NCI-H1105 treated with DMSO at 0.1 percent for 48 hours (cell line): ENCODE data around the gene DNAJC6.
"Not testable (repeated sequence)": the region's sequence is repeated elsewhere in the genome, so short reads cannot be mapped to it uniquely, and the experiment has no call there.

Experiments used
- DNase-seq: peaks from one replicate; lab custom pipeline; 2025; lab: John Stamatoyannopoulos, UW

The DNAJC6 gene

GRCh38 chr1:65309304-65310077 lies at the start of gene DNAJC6:
Gene DNAJC6 (plus strand): TSS chr1:65309543. CDS start chr1:65309746, 203 bp downstream.
- DNase-seq, result peak; percentile 79

DNA sequence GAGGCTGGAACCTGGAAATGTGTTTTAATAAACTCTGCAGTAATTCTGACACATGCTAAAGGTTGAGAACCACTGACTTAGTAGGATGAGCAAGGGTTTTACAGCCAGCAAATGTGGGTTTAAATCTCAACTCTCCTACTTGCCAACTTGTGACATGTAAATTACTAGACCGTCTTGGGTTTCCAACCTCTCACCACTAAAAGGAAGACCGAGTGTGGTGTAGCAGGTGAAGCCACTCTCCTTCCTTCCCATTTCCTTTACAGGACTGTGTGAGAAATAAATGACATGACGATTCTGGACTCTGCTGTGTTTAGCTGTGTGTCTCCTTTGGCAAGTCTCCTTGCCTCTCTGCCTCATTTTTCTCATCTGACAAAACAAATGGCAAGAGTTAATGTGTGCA lies 49.5 kb upstream of the DNAJC6 start:
- DNase-seq, result no peak

DNA sequence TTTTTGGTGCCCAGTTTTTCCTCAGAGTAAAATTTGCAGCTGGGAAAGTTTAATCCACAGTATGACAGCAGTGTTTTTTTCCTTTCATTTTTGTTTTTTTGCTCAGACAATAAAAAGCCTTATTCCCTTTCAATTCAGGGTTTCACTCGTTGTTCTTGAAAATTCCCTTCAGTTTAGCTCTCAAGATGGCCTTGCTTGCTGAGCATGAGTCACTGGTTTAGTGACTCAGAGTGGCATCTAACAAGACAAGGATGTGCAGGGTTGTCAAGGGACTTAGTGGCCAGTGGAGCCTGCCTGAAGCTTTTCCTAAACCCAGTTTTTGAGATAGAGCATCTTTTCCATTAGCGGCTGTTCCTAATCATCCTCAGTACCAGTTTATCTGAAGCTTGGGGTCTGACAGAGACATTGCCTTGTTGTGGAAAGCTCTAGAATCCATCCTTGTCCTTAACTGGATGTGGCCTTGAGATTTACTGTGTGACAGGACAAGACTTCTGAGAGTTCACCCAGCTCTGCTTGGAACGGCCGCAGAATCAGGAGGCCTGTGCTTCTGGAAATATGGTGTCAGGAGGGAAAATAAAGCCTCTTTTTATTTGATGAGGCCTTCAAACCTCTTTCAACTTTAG lies 48.4 kb upstream of the DNAJC6 start:
- DNase-seq, result no peak

GRCh38 chr1:65263286-65263685 lies 46.1 kb upstream of the DNAJC6 start:
- DNase-seq, result no peak

DNA sequence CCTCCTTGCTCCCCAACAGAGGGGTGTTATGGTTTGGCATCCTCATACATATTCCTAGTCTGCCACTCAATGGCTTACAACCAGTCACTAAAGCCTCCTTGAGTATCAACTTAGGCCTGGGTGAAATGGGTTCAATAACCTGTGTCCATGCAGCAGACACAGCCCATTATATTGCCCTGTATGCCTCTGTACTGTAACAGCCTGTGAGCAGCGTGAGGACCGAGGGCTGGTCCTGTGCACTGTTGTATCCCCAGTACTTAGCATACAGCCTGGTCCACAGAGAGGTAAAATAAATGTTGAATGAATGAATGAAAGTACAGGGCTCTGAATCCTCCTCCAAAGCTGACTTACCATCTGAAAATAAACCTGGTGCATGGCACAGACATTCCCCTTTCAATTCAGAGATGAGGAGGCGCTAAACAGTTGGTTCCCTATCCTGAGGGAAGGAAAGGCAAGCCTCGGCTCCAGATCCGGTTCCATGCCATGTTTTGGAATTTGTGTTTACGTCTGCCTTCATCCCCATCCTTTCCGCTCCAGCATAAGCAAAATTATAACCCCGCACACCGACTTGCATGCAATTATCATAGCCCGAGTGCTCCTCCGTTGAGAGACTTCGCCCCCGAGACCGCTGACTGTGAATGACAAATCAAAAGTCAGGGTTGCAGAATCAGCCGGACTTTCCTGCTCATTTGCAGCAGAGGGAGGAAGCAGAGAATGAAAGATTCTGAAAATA lies 45.0 kb upstream of the DNAJC6 start:
- peak; percentile 86 for DNase-seq

GRCh38 chr1:65265296-65265650 lies 44.1 kb upstream of the DNAJC6 start:
- DNase-seq, result no peak

DNA sequence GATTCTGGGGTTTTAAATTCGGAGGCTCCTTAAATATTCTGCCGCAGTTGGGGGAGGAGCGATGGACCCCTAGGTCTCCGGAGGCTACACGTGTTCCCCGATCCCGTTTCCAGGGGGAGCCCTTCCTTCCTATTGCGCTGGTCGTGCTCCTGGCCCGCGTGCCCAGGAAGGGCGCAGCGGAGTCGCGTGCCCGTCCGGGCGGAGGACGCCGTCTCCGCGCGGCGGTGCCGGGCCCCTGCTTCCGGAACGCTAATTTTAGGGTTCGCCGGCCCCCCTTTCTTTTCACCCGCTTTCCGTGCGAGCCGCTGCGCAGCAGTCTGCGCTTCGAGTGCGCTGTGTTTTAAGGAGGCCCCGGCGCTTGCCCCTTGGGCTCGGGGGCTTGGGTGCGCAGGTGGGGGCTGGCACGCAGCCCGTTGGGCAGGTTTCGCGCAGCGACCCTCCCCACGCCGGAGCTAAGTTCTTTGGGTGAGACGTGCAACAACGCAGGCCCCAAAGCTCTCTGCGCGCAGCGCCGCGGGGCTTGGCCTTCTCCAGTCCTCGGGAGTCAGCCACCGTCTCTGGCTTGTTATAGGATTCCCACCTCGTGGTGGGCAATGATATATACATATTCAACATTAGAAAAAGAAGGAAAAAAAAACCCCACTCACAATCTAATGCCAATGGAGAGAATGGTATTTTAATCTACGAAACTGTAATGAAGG lies 43.5 kb upstream of the DNAJC6 start:
- peak; percentile 72 for DNase-seq

- DNase-seq, result no peak
These were observed 42.9 kb upstream of the DNAJC6 start for GRCh38 chr1:65266476-65266875.

DNA sequence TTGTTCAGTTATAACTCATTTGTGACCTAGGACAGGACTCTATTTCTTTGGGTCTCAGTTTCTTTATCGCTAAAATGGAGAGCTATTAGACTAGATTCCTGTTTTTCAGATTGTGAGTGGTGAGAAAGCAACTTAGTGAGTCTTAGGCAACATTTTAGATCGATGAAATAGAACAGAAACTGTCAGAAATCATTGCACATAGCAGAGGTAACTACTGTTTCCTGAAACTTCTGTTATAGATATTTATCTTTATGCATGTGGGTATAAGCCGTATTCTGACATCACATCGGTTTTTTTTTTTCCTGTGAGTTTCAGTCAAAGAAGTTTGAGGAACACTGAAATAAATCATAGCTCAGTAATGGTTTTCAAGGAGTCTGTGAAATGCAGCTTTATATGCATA lies 42.1 kb upstream of the DNAJC6 start:
- no peak for DNase-seq

DNA sequence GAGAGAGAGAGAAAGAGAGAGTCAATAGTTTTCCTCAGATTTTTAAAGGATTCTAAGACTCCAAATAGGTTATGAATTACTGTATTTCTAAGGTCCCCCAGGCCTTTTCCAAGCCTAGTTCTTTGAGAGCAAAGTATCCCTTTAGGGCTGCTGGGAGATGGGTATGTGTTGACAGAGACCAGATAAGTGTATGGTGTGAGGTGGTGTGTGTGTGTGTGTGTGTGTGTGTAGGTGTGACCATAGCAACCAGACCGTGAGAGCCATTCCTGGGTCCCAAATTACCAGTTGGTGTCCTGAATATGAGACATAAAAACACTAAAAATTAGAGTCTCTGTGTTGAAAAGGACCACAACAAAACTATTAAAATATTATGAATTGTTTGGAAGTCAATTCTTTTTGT lies 41.7 kb upstream of the DNAJC6 start:
- no peak for DNase-seq

GRCh38 chr1:65269612-65270011 lies 39.7 kb upstream of the DNAJC6 start:
- DNase-seq, result no peak

DNA sequence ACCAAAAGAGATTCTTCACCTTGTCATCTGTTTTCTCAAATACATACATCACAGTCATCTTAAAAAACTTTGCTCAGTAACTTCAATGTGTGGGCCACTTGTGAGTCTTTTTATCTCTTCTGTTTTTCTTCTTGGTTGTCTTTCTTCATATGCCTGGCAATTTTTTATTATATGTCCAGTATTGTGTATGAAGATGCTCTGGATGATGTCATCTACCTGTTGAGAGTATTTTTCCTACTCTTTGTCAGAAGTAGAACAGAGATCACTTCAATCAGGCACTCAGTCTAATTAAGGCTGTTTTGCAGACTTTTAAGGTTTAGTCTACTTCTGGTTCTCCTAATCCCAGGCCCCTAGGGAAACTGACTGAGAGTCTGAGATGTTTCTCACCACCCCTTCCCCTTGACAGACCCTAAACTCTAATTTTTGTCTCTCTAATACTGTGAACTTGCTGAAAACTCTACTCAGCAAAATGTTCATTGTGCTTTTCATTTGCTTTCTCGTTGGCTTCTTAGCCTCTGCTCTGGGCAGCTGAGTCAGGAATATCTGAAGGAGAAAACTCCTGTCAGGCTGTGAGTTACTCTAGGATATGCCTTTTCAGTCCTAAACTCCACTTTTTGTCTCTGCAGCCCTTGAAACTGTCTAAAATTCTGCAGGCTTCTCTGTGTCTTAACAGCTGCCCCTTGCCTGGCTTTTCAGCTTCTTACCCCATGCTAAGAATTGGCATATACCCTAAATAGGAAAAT lies 33.0 kb upstream of the DNAJC6 start:
- no peak for DNase-seq

DNA sequence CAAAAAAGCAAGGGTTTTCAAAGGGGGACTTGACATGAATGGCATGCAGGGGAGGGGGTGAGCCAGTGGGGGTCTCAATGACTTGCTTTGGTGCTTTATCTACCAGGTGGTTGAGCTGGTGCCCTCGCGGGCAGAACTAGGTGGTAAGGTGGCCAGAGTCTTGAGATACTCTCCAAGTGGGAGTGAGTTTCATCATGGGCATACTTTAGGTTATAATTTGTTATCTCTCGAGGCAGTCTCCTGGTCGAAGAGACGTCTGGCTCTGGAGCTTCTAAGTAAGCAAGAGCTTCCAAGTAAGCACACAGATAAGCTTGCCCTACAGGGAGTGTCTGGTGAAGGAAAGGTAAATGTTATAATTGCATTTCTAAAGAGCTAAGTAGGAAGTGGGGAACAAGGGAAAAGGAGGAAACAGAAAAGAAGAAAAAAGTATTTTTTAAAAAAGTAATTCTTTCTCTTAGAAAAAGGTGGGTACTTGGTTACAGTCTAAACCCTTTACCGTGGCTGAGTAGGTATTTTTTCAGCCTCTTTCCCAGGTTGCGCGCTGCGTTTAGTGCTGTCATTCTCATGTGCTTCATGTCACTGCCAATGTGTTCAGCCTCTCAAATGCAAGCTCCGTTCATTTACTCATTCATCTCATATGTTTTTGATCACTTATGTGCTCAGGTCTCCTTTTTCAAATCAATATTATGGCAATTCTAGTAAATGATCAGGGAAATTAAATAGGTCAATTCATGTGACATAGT lies 31.6 kb upstream of the DNAJC6 start:
- no peak for DNase-seq

DNA sequence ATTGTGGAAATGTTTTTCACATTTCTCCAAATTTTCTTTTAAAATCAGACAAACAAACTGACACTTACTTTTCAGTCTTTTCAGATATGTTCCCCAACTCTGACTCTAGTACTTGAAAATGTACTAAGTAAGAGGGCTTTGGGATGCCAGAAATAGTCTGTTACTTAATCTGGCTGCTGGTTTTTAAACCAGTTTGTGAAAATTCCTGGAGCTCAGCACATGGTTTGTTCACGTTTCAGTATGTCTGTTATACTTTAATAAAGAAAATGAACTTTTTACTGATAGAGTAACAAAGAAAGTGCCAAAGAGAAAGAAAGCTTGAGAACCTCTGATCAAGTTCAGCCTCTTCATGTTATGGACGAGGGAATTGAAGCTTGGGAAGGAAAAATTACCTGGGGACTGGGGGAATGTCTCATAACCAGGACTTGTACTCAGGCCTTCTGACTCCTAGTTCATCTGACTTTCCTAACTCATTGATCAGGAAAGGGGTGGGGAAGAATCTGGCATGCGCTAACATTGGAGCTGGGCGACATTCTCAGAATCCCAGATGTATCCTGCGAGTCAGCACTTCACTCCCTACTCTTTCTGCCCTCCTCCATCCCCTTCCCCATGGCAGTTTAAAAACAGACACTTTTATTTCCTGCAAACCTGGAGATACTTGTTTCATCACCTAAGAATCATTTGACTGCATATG lies 30.8 kb upstream of the DNAJC6 start:
- no peak for DNase-seq

GRCh38 chr1:65279070-65279779 lies 30.1 kb upstream of the DNAJC6 start:
- DNase-seq, result no peak

DNA sequence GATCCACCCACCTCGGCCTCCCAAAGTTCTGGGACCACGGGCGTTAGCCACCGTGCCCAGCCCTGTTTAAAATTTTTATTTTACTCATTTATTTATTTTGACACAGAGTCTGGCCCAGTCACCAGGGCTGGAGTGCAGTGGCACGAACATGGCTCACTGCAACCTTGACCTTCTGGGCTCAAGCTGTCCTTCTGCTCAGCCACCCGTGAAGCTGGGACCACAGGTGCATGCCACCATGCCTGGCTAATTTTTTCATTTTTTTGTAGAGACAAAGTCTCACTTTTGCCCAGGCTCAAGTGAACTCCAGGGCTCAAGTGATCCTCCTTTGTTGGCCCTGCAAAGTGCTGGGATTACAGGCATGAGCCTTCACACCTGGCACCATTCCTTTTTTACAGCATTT lies 27.5 kb upstream of the DNAJC6 start:
- no peak for DNase-seq

DNA sequence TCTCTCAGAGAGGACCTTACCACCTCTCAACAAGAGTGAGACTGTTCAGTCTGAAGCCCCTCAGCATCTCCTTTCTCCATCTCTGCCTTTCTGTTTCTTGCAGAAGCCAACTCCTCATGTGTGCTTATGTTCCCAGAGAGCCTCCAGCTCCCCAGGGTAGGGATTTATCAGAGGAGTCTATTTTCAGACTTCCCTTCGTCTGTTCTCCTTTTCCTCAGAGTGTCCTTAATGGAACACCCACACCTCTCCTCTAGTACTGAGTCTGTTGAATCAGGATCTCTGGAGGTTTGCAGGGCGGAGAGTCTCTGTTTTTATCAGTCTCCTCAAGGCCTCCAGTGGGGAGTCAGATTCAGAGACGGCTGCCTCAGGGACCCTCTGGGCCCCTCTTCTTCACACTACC lies 25.1 kb upstream of the DNAJC6 start:
- no peak for DNase-seq

DNA sequence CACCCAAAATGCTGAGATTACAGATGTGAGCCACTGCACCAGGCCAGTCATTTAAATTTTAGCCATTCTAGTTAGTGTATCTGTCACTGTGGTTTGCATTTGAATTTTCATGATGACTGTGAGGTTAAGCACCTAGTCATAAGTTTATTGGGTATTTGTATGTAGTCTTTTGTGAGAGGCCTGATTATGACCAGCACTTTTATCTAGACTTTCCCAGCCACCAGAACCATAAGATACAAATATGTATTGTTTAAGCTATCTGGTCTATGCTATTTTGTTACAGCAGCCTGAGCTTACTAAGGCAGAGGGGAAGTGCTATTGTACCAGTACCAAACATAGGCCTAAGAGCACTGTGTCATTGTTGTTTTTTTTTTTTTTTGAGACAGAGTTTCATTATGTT lies 19.9 kb upstream of the DNAJC6 start:
- DNase-seq, result no peak

GRCh38 chr1:65291818-65292217 lies 17.5 kb upstream of the DNAJC6 start:
- not testable (repeated sequence) for DNase-seq
